HG02884 (cell line): ENCODE results near the gene PHLDA3.

Source experiments
- ATAC-seq: cut with Tn5 transposase; IDR thresholded peaks from one replicate; pipeline ENCODE4 v1.9.1; 2021; ENCODE audit warnings: mild to moderate bottlenecking, moderate library complexity; ENCODE audit not compliant: unreplicated experiment

Gene PHLDA3

DNA sequence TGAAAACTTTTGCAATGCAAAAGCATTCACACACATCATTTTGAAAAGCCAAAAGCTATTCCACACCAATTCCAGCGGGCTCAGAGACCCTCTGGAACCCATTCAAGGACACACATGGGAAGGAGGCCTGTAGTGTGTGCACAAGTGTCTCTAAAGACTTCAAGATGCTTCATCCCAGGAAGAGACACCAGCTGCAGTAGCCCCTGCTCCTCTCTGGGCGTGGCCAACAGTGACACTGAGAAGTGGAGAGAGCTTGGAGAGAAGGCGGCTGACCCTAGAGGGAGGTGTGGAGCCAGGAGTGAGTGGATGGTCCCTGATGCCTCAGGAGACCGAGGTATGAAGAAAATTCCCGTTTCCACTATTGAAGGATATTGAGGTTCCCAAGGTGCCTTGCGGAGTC, 32.6 kb downstream of the PHLDA3 start:
- ATAC-seq = no peak

DNA sequence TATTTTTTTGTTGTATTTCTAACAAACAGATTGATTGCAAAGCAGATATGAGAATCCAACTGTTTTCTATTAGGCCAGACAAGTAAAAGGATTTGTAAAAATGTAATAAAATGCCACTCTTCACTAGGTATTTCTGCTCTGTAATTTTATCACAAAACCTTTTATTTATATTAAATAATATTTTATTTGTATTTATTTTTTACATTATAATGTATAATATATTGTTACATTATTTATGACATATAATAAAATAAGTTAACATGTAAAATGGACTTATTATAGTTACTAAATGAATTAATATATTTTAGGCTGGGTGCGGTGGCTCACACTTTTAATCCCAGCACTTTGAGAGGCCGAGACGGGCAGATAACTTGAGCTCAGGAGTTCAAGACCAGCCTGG, 34.7 kb downstream of the PHLDA3 start:
- ATAC-seq = no peak

DNA sequence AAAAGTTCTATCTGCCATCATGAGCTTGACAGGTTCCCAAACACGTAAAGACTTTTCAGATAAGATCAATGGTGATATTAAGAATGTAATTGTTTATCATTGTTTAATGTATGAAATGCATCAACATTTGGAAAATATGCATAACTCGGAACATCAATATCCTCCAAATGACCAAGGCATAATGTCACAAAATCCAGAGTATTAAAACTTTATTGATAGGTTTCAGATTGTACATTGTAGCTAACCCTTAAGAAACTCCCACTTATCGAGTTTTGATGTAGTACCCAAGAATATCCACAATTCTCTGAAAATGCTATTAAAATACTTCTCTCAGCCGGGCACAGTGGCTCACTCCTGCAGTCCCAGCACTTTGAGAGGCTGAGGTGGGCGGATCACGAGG, 35.4 kb downstream of the PHLDA3 start:
- ATAC-seq = no peak

DNA sequence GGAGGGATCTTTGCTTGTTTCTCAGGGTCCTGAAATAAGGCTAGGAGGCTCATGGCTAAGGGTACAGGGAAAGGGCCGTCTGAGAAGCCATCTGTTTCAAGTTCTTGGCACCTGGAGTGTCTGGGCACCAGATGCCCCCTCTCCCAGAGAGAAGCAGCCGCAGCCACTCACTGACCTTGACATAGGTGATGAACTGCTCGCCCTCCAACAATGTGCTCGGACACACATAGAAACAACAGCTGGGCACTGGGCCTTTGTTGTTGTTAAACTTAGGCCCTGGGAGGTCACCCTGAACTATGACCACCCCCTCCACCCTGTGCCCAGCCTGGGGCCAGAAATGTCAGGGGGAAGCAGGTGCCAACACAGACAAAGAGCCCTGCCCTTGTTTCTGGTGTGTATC, 38.2 kb downstream of the PHLDA3 start:
- ATAC-seq = no peak

DNA sequence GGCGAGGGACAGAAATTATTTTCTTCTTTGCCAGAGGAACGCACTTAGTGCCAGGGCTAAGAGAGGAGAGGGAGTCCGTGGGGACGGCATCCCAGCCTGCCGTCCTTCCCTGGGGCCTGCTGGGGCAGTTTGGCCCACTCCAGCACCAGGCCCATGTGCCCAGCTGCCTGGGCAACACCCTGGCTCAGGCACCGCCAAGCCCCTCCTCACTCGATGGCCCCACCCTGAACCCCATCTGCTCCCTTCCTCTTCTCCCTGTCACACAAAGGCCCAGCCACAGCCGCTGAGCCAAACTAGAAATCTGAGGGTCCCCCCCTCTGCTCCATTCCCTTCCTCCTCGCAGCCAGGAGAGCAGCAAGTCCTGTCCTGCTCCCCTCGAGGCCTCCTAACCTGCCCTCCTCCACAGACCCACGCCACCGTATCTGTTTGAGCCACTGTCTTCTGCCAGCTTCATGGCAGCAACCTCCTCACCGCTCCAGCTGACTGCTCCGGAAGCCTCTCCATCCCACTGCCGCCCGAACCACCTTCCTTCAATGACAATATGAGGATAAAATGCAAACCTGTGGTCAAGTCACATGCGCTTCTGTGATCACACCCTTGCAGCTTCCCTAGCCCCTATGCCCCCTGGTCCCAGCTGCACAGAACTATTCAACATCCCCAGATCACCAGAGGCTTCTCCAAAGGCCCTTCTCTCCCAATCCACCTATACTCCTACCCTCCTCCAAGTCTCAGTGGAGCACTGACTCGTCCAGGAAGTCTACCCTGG, 39.1 kb downstream of the PHLDA3 start:
- no peak for ATAC-seq

DNA sequence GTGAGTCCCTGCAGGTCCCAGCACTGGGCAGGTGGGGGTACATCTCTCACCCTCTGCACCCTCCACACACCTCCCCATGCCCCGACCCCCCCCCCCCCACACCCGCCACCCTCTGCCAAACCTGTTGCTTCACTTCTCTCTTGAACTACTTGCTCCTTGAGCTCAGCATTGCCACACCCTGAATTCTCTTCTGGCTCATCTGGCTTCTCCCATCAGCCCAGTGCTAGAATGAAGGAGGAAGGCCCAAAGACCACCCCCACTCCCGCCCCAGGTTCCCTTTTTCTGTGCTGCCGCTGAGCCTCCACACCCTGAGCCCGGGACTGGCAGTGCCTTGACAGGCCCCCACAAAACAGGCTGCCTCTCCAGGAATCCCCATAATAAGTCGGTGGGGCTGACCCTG, 41.0 kb downstream of the PHLDA3 start:
- no peak for ATAC-seq

DNA sequence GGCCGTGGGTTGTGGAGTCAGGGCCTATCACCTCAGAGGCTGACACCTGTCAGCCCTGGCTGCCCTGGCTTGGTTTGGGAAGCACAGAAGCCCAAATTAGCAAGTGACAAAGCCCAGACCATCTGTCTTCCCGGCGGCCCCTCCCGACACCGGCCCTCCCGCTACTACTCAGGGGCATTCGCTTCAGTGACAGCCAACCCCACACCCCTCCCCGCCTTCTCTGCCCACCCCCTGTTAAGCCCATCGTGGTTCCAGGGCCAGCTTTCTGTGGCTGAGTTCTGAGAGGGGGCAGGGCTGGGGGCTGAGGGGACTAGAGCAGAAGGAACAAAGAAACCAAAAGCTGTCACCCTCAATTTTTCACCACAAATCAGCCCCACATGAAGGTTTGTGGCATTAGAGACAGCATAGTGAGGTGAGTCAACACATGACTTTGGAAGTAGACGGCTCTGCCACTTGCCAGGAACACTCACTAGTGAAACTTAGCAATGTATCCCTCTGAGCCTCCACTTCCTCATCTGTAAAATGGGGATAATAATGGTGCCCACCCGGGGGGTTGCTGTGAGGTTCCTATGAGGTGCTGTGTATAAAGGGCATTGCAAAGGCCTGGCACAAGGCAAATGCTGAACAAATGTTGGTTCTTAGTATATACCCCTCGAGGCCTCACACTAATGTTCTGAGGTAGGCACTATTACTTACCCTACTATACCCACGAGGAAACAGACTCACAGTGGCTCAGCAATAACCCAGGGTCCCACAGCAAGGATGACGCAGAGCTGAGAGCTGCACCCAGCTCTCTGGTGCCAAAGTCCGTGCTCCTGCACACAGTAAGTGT, 42.3 kb downstream of the PHLDA3 start:
- no peak for ATAC-seq

DNA sequence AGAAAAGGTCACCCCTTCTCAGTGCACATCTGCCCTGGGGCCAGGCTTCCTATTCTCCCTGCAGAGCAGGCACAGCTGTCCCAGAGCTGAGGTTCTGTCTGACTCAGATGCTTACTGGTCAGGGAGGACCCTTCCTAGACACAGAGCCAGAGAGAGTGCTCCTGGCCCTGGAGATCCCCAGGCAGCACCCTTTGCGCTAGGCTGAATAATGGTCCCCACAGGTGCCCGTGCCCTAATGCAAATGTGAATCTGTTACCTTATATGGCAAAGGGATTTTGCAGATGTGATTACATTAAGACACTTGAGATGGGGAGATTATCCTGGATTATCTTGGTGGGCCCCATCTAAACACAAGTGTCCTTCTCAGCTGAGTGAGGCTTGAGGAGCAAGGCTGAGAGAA, 44.8 kb downstream of the PHLDA3 start:
- no peak for ATAC-seq

DNA sequence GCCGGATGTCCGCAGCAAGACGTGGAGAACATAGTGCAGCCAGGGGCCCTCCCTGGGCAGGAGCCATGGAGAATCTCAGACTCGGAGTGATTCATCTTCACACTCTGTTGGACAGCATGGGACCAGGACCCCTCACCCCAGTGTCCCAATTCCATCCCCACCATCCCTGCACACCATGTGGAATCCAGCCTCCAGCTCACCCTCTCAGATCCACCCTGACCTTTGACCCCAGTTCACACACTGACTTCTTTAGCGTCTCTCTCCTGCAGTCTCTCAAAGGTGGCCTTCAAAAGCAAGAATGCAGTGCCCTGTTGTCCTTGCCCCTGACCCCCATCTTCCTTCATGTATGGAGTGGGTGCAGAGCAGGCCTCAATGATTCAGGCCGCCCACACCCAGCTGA, 45.3 kb downstream of the PHLDA3 start:
- ATAC-seq = no peak

DNA sequence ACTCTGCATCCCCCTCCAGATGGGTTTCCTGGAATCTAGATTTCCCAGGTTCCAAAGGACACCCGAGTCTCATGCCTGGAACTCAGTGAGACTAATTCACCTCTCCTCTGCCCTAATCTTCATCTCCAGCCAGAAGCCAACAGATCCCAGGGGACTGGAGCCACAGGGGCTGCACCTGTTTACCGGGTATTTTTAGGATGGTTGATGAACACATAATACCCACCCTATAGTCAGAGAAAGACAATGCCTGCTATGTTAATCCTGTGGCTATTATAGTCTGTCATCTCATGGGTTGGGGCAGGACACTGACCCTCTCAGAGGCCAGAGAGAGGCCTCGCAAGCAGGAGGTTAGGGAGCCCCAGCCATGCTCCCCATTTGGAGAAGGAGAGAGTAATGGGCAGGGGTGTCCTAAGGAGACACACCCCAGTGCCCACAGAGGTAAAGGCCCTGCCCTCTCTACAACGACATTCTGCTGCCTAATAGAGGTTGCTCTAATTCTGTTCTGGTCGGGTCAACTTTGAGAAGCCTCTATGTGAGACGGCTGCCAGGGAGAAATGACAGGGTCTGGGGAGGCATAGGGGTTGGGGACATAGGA, 46.5 kb downstream of the PHLDA3 start:
- ATAC-seq = no peak

DNA sequence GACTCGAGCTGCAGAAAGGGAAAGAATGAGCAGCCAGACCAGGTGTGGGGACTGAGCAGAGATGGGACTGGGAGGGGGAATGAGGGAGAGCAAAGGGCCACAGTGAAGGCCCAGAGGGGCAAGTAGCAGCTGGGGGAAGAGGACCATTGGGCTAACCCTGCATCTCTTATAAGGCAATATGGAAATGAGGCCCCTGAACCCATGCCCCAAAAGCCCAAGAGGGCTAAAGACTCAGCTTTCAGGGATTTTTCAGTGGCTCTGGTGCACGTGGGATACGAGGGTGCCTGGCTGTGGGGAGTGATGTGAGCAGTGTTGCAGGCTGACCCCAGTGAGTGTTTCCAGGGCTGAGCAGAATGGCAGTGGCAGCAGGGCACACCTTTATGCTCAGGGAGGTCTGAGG, 47.0 kb downstream of the PHLDA3 start:
- no peak for ATAC-seq

DNA sequence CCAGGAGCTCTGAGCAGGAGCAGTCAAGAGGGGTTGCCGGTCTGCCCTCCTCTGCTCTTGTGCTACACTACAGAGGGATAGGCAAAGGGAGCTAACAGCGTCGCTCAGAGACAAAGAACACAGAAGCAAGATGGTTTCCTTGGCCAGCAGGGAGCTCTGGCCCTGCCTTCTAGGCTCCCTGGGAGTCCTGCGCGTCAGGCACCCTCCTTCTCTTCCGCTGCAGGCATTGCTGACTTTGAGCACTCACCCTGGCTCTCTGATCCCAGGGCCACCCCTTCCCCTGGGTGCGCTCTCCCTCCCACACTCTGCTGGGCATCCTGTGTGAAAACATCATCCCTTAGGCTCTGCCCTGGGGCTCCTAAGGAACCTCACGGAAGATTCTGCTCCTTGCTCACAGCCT, 47.9 kb downstream of the PHLDA3 start:
- ATAC-seq = no peak

DNA sequence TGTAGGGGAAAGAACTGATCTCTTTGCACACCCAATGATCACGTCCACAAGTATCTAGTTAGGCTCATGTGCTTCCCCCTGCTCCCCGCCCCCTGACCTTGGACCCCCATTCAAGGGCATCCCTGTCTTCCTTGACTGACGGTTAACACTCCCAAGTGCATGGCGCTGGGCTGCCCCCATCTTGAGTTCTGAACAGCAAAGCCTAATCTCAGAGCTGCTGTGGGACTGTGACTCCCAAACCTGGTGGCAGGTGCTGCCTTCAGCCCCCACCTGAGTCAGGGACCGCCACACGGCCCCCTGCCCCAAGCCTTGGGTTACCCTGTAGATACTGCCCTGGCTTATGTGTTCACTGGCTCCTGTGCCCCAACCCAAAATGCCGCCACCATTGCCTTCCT, 48.4 kb downstream of the PHLDA3 start:
- no peak for ATAC-seq

DNA sequence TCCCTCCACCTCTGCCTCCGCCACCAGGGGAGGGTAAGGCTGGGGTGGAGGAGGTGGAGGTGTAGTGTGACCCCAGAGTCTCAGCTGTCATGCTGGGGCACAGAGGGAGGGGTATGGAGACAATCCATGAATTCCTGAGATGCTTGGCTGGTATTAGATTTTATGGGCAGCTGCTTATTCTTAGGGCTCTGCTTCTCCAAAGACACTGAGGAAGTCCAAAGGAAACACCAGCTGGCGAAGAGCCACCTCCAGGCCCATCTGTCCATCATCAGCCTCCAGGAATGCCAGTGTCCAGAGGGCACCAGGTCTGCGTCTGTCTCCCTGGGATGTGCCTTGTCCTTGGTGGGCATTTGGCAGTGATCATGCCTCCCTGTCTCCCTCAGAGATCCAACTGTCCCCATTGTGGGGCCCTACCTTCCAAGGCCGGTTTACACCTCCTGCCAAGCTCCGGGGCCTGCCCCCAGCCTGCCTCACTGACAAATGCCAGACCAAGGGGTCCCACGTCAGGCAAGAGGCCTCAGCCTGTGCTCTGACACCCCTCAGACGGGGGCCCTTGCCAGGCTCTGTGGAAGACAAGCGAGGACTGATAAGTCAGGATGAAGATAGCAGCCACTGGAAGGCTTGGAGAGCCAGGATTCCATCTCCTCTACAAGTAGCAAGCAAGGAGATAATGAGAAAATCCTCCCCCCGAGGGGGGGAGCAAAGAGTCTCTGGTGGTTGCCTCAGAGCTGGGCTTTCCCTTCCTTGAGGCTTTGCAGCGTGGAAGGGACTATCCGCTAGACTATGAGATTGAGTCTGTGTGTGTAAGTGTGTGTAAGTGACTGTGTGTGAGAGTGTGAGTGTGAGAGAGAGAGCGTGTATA, 49.0 kb downstream of the PHLDA3 start:
- ATAC-seq = no peak

DNA sequence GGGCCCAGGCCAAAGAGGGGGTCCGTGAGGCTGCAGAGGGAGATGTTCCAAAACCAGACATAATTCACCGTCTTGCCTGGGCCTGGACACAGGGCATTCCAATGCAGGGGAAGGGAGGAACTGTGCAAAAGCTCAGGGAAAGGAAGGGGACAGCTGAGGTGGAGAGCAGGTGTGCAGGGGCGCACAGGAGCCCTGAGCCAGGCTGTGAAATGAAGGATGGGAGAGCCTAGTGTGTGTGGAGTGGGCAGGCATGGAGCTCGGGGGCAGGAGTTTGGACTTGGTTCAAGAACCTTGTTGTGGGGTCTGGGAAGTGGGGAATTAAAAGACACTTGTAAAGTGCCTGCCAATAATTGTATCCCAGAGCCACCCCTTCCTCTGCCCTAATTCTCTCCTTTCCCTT, 49.7 kb downstream of the PHLDA3 start:
- ATAC-seq = no peak

DNA sequence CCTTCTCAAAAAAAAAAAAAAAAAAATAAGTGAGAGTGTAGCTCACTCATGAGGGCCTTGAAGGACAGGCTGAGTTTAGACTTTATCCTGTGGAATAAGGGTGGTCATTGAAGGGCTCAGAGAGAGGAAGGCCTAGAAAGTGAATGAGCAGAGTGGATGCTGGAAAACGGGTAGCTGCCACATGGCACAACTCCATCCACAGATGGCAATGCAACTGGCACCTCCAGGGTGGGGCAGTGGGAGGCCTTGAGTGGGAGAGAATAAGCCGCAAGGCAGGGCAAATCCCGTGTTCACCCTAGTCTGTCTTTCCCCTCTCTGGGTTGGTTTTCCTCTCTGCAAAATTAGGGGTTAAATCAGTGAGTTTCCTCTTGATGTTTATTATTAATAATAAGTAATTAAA, 50.5 kb downstream of the PHLDA3 start:
- ATAC-seq = no peak
